ENCODE results near the gene DCC.
"Not testable (repeated sequence)": the region's sequence is repeated elsewhere in the genome, so short reads cannot be mapped to it uniquely, and the experiment has no call there.

DCC gene

GRCh38 chr18:53458944-53459580 lies 1119.1 kb downstream of the DCC start:
- TF ChIP-seq CTCF (IDR thresholded peaks at IDR 0.05; ENCODE audit: low read depth, low read length, missing control alignments), result no peak
- DNase-seq (ENCODE audit: extremely low read depth, low read depth), result no peak
- no peak overlapping the region for H3K4me3 ChIP-seq (replicated peaks; ENCODE audit: low read depth, low read length)

- no peak for TF ChIP-seq CTCF (IDR thresholded peaks at IDR 0.05; ENCODE audit: low read depth, low read length, missing control alignments)
- DNase-seq (ENCODE audit: extremely low read depth, low read depth), result no peak
- no peak overlapping the region for H3K4me3 ChIP-seq (replicated peaks; ENCODE audit: low read depth, low read length)
Measured at GRCh38 chr18:53467756-53468155, 1127.8 kb downstream of the DCC start.

GRCh38 chr18:53468173-53468572 lies 1128.2 kb downstream of the DCC start:
- not testable (repeated sequence) for H3K4me3 ChIP-seq (replicated peaks; ENCODE audit: low read depth, low read length); DNase-seq (ENCODE audit: extremely low read depth, low read depth)

GRCh38 chr18:53472546-53472945 lies 1132.5 kb downstream of the DCC start:
- no peak overlapping the region for H3K4me3 ChIP-seq (replicated peaks; ENCODE audit: low read depth, low read length)
- DNase-seq (ENCODE audit: extremely low read depth, low read depth), result no peak
- no peak for TF ChIP-seq CTCF (IDR thresholded peaks at IDR 0.05; ENCODE audit: low read depth, low read length, missing control alignments)

GRCh38 chr18:53478155-53478554 lies 1138.2 kb downstream of the DCC start:
- no peak for TF ChIP-seq CTCF (IDR thresholded peaks at IDR 0.05; ENCODE audit: low read depth, low read length, missing control alignments)
- H3K4me3 ChIP-seq (replicated peaks; ENCODE audit: low read depth, low read length), result no peak overlapping the region
- DNase-seq (ENCODE audit: extremely low read depth, low read depth), result no peak

- no peak for DNase-seq (ENCODE audit: extremely low read depth, low read depth)
- TF ChIP-seq CTCF (IDR thresholded peaks at IDR 0.05; ENCODE audit: low read depth, low read length, missing control alignments), result no peak
Measured at GRCh38 chr18:53486296-53486695, 1146.3 kb downstream of the DCC start.

GRCh38 chr18:53489266-53489665 lies 1149.3 kb downstream of the DCC start:
- H3K4me3 ChIP-seq (replicated peaks; ENCODE audit: low read depth, low read length), result no peak overlapping the region
- no peak for TF ChIP-seq CTCF (IDR thresholded peaks at IDR 0.05; ENCODE audit: low read depth, low read length, missing control alignments)
- DNase-seq (ENCODE audit: extremely low read depth, low read depth), result no peak

More at GRCh38 chr18:53486296-53486695, 1146.3 kb downstream of the DCC start:
- no peak overlapping the region for H3K4me3 ChIP-seq (replicated peaks; ENCODE audit: low read depth, low read length)

Measured in HFF-Myc (cell line).